ENCODE results near the gene LNP1. TPM values are rescaled to one million over a fixed set of nuclear protein-coding genes. Genes with fewer than 3 reads are reported as not detected.
A peak's percentile ranks its signal among the peaks of the same experiment; 100 is the strongest.

The LNP1 gene
- total RNA-seq, 4 donors from 2014 or later, result 0.95 to 8.3 (median 1.1) TPM

DNA sequence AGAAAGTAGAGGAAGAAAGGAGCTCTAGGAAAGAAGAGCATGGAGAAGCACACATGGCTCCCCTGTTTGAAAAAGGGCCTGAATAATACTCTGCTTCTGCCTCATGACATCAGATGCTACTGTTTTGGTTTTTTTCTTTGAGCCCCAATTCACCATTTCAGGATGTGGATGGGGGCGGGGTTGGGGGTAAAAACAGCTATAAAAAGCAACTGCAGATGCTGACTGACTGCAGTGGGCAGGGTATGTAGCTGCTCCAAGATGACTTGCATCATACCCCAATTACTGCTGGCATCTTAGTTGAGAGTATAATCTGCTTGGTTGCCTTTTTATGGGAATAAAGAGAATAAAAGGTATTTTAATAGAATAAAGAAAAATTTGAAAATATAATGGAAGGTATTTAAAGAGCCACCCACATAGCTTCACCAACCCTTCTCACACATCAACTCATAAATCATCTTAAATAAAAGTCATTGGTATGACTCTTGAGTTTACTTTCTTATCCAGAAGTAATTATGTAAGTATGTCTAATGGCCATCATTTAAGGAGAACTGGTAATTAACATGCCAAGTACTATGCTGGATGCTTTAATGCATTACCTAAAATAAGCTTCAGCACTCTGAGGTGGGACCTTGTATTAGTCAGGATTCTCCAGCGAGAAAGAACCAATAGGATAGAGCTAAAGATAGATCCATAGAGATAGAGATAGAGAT is 54.7 kb downstream of the LNP1 start:
- H3K36me3 ChIP-seq, result no peaks in the 10 kb centered on the region
- H3K4me1 ChIP-seq, result no peaks in the 10 kb centered on the region
- no peak overlapping the region for H3K4me3 ChIP-seq
- no peak for DNase-seq
- TF ChIP-seq POLR2A (IDR thresholded peaks at IDR 0.05), result no peak
- TF ChIP-seq, protein P1, sequence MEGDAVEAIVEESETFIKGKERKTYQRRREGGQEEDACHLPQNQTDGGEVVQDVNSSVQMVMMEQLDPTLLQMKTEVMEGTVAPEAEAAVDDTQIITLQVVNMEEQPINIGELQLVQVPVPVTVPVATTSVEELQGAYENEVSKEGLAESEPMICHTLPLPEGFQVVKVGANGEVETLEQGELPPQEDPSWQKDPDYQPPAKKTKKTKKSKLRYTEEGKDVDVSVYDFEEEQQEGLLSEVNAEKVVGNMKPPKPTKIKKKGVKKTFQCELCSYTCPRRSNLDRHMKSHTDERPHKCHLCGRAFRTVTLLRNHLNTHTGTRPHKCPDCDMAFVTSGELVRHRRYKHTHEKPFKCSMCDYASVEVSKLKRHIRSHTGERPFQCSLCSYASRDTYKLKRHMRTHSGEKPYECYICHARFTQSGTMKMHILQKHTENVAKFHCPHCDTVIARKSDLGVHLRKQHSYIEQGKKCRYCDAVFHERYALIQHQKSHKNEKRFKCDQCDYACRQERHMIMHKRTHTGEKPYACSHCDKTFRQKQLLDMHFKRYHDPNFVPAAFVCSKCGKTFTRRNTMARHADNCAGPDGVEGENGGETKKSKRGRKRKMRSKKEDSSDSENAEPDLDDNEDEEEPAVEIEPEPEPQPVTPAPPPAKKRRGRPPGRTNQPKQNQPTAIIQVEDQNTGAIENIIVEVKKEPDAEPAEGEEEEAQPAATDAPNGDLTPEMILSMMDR (IDR thresholded peaks at IDR 0.05), result no peak
- H3K9me3 ChIP-seq, result no peaks in the 10 kb centered on the region
- H3K27ac ChIP-seq, result no peak overlapping the region
- H3K27me3 ChIP-seq, result no peaks in the 10 kb centered on the region

DNA sequence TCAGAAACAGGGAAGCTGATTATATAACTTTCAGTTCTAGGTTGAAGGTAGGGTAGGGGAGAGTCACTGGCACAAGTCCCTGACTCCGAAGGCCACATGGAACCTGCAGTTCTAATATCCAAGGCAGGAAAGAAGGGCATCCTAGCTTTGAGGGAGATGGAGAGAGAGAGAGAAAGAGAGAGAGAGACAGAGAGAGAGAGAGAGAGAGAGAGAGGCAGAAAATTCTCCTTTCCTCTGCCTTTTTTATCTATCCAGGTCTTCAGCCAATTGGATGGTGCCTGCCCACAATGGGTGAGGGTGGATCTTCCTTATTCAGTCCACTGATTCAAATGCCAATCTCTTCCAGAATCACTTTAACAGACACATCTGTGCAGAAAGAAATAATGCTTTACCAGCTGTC is 55.4 kb downstream of the LNP1 start:
- no peaks in the 10 kb centered on the region for H3K9me3 ChIP-seq
- no peaks in the 10 kb centered on the region for H3K4me1 ChIP-seq
- H3K27ac ChIP-seq, result no peak overlapping the region
- DNase-seq, result no peak
- H3K27me3 ChIP-seq, result no peaks in the 10 kb centered on the region
- no peaks in the 10 kb centered on the region for H3K36me3 ChIP-seq
- TF ChIP-seq, protein P1 (IDR thresholded peaks at IDR 0.05), result no peak
- TF ChIP-seq POLR2A (IDR thresholded peaks at IDR 0.05), result no peak
- no peak overlapping the region for H3K4me3 ChIP-seq

DNA sequence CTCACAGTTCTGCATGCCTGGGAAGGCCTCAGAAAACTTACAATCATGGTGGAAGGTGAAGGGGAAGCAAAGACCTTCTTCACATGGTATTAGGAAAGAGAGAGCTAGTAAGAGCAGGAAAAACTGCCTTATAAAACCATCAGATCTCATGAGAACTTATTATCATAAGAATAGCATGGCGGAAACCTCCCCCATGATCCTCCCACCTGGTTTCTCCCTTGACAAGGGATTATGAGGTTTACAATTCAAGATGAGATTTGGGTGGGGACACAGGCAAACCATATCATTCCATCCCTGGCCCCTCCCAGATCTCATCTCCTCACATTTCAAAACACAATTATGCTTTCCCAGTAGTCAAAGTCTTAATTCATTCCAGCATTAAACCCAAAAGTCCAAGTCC is 56.5 kb downstream of the LNP1 start:
- H3K4me1 ChIP-seq, result no peaks in the 10 kb centered on the region
- no peaks in the 10 kb centered on the region for H3K9me3 ChIP-seq
- H3K27ac ChIP-seq, result no peak overlapping the region
- no peak overlapping the region for H3K4me3 ChIP-seq
- no peaks in the 10 kb centered on the region for H3K27me3 ChIP-seq
- H3K36me3 ChIP-seq, result no peaks in the 10 kb centered on the region
- no peak for DNase-seq
- TF ChIP-seq, protein P1 (IDR thresholded peaks at IDR 0.05), result no peak
- no peak for TF ChIP-seq POLR2A (IDR thresholded peaks at IDR 0.05)

DNA sequence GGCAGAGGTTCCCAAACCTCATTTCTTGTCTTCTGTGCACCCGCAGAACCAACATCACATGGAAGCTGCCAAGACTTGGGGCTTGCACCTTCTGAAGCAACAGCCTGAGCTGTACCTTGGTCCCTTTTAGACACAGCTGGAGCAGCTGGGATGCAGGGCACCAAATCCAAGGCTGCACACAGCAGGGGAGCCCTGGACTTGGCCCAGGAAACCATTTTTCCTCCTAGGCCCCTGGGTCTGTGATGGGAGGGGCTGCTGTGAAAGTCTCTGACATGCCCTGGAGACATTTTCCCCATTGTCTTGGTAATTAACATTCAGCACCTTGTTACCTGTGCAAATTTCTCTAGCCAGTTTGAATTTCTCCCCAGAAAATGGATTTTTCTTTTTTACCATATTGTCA is 57.5 kb downstream of the LNP1 start:
- H3K27ac ChIP-seq, result no peak overlapping the region
- no peaks in the 10 kb centered on the region for H3K36me3 ChIP-seq
- no peaks in the 10 kb centered on the region for H3K27me3 ChIP-seq
- no peak for DNase-seq
- TF ChIP-seq, protein P1 (IDR thresholded peaks at IDR 0.05), result no peak
- no peak for TF ChIP-seq POLR2A (IDR thresholded peaks at IDR 0.05)
- H3K9me3 ChIP-seq, result no peaks in the 10 kb centered on the region
- no peak overlapping the region for H3K4me3 ChIP-seq
- H3K4me1 ChIP-seq, result no peaks in the 10 kb centered on the region

DNA sequence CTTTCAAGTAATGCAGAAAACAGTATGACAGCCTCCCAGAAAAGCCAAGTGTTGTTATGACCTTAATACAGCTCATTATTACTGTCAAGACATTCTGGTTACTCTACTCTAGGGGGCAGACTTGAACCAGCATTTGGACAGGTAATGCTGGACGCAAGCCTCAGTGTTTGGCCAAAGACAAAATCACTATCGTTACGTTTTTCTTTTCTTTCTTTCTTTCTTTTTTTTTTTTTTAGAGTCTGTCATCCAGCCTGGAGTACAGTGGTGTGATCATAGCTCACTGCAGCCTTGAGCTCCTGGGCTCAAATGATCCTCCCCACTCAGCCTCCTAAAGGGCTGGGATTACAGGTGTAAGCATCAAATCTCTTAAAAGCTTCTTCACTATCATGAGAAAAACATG is 61.7 kb downstream of the LNP1 start:
- DNase-seq, result no peak

More for the DNA sequence above, 61.7 kb downstream of the LNP1 start:
- no peaks in the 10 kb centered on the region for H3K27me3 ChIP-seq
- no peaks in the 10 kb centered on the region for H3K36me3 ChIP-seq
- H3K4me1 ChIP-seq, result no peaks in the 10 kb centered on the region
- TF ChIP-seq, protein P1 (IDR thresholded peaks at IDR 0.05), result peak in 5 of 6 experiments; percentile 58 to 91 (median 89)
- no peak for TF ChIP-seq POLR2A (IDR thresholded peaks at IDR 0.05)
- H3K27ac ChIP-seq, result no peak overlapping the region
- H3K9me3 ChIP-seq, result no peaks in the 10 kb centered on the region
- no peak overlapping the region for H3K4me3 ChIP-seq

All from Peyer's patch (tissue), 4 donors.